OCI-LY7 (cell line): ENCODE measurements around the gene GGT5. TPM values are rescaled to one million over a fixed set of nuclear protein-coding genes. Genes with fewer than 3 reads are reported as not detected.
A peak's percentile ranks its signal among the peaks of the same experiment; 100 is the strongest.

Experiments used
- BruUV-seq: library from RNA; stranded (reverse); fragments of 400-500 nt; replicated peaks from 2 replicates; lab custom pipeline; 2021; lab: Mats Ljungman, UMichigan
- CTCF ChIA-PET: fragments of 300-600 bp; sonication (Branson Sonifier 250); formaldehyde crosslinking; loops from one replicate; lab custom pipeline; 2022; ENCODE audit warnings: antibody characterized with exemption; ENCODE audit not compliant: unreplicated experiment; lab: Charles Lee
- POLR2A ChIA-PET: fragments of 300-600 bp; sonication (Branson Sonifier 250); formaldehyde crosslinking; loops from one replicate; lab custom pipeline; 2022; ENCODE audit warnings: antibody characterized with exemption; lab: Charles Lee
- DNase-seq: peaks from one replicate; pipeline ENCODE4 v3.0.0-alpha.2; 2015; ENCODE audit warnings: low spot score
- H2AFZ ChIP-seq: fragments of 200-600 bp; sonication (generic), shearing (Covaris generic); 2 replicates; pipeline ENCODE4 v1.6.1; 2014; ENCODE audit warnings: mild to moderate bottlenecking, antibody characterized with exemption, low read length, moderate library complexity
- H3K27ac ChIP-seq: fragments of 200-600 bp; sonication (generic); 2 replicates; pipeline ENCODE4 v1.5.1; 2014; ENCODE audit warnings: mixed run types, low read depth, mild to moderate bottlenecking, moderate library complexity, low read length, inconsistent platforms; ENCODE audit not compliant: poor library complexity, severe bottlenecking
- H3K36me3 ChIP-seq: fragments of 200-600 bp; sonication (generic); 2 replicates; pipeline ENCODE4 v1.6.1; 2014; ENCODE audit warnings: mild to moderate bottlenecking, antibody characterized with exemption, low read length, moderate library complexity, mixed read lengths; ENCODE audit not compliant: insufficient read depth
- H3K4me1 ChIP-seq: fragments of 200-600 bp; sonication (generic); 2 replicates; pipeline ENCODE4 v1.5.1; 2014; ENCODE audit warnings: mild to moderate bottlenecking, low read length; ENCODE audit not compliant: insufficient read depth, poor library complexity, severe bottlenecking
- H3K4me2 ChIP-seq: fragments of 200-600 bp; sonication (generic); 2 replicates; pipeline ENCODE4 v1.6.1; 2014; ENCODE audit warnings: mild to moderate bottlenecking, low read length
- H3K4me3 ChIP-seq: fragments of 200-600 bp; sonication (generic); 2 replicates; pipeline ENCODE4 v1.5.1; 2014; ENCODE audit warnings: mild to moderate bottlenecking, low read depth, low read length; ENCODE audit not compliant: poor library complexity, severe bottlenecking
- H3K79me2 ChIP-seq: fragments of 200-600 bp; sonication (generic); 2 replicates; pipeline ENCODE4 v1.6.1; 2016; ENCODE audit warnings: low read depth, mild to moderate bottlenecking, low read length, moderate library complexity, mixed read lengths; ENCODE audit not compliant: insufficient read depth
- H3K9me2 ChIP-seq: fragments of 200-600 bp; sonication (generic); 2 replicates; pipeline ENCODE4 v1.6.1; 2016; ENCODE audit warnings: mild to moderate bottlenecking, low read length, mixed read lengths; ENCODE audit not compliant: insufficient read depth
- H3K9me3 ChIP-seq: fragments of 200-600 bp; sonication (generic); 2 replicates; pipeline ENCODE4 v1.6.1; 2014; ENCODE audit warnings: mild to moderate bottlenecking, mixed run types, low read length, mixed read lengths
- H4K20me1 ChIP-seq: fragments of 200-600 bp; sonication (generic); 2 replicates; pipeline ENCODE4 v1.6.1; 2014; ENCODE audit warnings: mild to moderate bottlenecking, antibody characterized with exemption, low read length, moderate library complexity, mixed read lengths; ENCODE audit not compliant: insufficient read depth
- EZH2phosphoT487 ChIP-seq: fragments of 200-600 bp; sonication (generic); IDR thresholded peaks from 2 replicates; pipeline ENCODE4 v1.6.1; 2018; ENCODE audit warnings: low read depth, borderline replicate concordance, mild to moderate bottlenecking, mixed run types, antibody characterized with exemption, low read length, moderate library complexity, mixed read lengths
- intact Hi-C: fragments of 100-400 bp; cut with micrococcal nuclease; formaldehyde crosslinking; loops from one replicate; pipeline ENCODE4 v1.10.0; 2022; ENCODE audit not compliant: unreplicated experiment
- total RNA-seq, 2 experiments: library from RNA; depleted of rRNA in 1 of 2; stranded (reverse); fragments of >200 nt in 1 of 2; shearing (Covaris generic) in 1 of 2; gene quantifications; 2 replicates each; pipeline ENCODE4 v1.2.3, GENCODE V29; 2014 to 2022
- TF ChIP-seq, protein P1 (sequence below): fragments of 200-600 bp; sonication (generic); conservative IDR thresholded peaks from 2 replicates; pipeline ENCODE4 v1.5.1; 2014; ENCODE audit warnings: mild to moderate bottlenecking, antibody characterized with exemption, low read length, moderate library complexity, mixed read lengths

GGT5 gene
- total RNA-seq, 2 experiments from 2014 or later = 0.06 TPM; not detected in 1

DNA sequence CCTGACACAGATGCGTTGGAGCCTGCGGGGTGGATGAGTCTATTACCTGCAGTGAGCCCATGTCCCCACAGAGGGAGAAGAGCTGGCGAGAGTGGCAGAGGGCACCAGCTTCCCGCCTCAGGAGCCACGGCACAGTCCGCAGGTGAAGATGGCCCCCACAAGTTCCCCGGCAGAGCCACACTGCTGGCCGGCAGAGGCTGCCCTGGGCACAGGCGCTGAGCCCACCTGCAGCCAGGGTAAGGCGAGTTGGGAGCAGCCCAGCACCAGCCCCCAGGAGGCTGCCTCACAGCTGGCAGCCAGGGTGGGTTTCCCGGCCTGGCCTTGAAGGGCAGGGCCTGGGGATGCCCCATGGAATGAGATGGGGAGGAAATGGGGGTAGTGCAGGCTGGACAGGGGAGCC, 68.8 kb downstream of the GGT5 start:
- intact Hi-C loops = loop anchor here (5.0 kb wide), 1 partner anchor 189 kb away; no protein-coding TSS in a partner anchor
- no TSS peak for BruUV-seq
- Histone ChIP-seq H3K4me3 (no peak overlapping the region), H4K20me1 (no peaks in the 10 kb centered on the region), H3K4me1 (no peaks in the 10 kb centered on the region), H2AFZ (no peak overlapping the region), H3K4me2 (no peak overlapping the region), H3K79me2 (no peaks in the 10 kb centered on the region), H3K9me3 (no peaks in the 10 kb centered on the region), H3K9me2 (no peaks in the 10 kb centered on the region), H3K36me3 (peaks cover 26% of the 10 kb centered on the region; the same call in 1 of the 2 replicates), H3K27ac (no peak overlapping the region)
- CTCF ChIA-PET = no interaction called here
- TF ChIP-seq EZH2phosphoT487 = no peak
- TF ChIP-seq, protein P1, sequence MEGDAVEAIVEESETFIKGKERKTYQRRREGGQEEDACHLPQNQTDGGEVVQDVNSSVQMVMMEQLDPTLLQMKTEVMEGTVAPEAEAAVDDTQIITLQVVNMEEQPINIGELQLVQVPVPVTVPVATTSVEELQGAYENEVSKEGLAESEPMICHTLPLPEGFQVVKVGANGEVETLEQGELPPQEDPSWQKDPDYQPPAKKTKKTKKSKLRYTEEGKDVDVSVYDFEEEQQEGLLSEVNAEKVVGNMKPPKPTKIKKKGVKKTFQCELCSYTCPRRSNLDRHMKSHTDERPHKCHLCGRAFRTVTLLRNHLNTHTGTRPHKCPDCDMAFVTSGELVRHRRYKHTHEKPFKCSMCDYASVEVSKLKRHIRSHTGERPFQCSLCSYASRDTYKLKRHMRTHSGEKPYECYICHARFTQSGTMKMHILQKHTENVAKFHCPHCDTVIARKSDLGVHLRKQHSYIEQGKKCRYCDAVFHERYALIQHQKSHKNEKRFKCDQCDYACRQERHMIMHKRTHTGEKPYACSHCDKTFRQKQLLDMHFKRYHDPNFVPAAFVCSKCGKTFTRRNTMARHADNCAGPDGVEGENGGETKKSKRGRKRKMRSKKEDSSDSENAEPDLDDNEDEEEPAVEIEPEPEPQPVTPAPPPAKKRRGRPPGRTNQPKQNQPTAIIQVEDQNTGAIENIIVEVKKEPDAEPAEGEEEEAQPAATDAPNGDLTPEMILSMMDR = no peak
- DNase-seq = no peak
- POLR2A ChIA-PET = no interaction called here

DNA sequence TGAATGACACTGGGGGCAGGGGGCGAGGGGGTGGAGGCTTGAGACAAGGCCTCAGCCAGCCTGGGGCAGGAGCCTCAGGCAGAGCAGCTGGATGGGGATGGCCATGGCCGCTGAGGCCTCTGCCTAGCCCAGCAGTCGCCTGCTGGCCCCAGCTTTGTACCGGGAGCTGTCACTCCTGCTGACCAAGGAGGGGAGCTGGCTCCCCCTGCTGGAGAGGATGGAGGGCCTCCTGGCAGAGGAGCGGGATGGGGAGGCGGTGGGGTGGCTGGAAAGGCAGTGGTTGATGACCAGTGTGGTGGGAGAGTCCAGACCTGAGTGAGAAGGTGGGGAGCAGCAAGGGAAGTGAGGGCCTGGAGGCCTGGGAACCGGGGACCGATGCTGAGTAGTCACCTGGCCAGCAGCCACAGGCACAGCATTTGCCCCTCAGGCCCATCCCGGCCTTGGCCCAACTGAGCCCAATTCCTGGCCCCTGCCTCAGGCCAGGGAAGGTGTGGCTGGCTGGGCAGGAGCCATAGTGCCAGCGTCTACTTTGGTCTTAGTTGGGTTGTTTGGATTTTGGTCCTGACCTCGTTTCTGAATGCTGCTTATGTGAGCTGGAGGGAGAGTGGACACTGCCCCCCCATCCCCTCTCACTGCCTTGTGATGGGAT, 69.6 kb downstream of the GGT5 start:
- H3K36me3 ChIP-seq = peaks cover 26% of the 10 kb centered on the region; the same call in 1 of the 2 replicates
- H3K79me2 ChIP-seq = no peaks in the 10 kb centered on the region
- no peak overlapping the region for H3K4me2 ChIP-seq
- H3K27ac ChIP-seq = no peak overlapping the region
- ChIA-PET CTCF (interaction anchor here (0.9 kb wide), 1 partner anchor 19 kb away, joined by 3 read pairs; no protein-coding TSS in a partner anchor), POLR2A (no interaction called here)
- intact Hi-C loops = loop anchor here (1.0 to 5.0 kb wide), 2 partner anchors 68 to 188 kb away; no protein-coding TSS in a partner anchor
- H3K4me3 ChIP-seq = no peak overlapping the region
- no peak overlapping the region for H2AFZ ChIP-seq
- no peaks in the 10 kb centered on the region for H4K20me1 ChIP-seq
- H3K9me2 ChIP-seq = no peaks in the 10 kb centered on the region
- no TSS peak for BruUV-seq
- no peaks in the 10 kb centered on the region for H3K4me1 ChIP-seq
- TF ChIP-seq, protein P1 = peak; percentile 86
- no peak for TF ChIP-seq EZH2phosphoT487
- no peaks in the 10 kb centered on the region for H3K9me3 ChIP-seq
- peak; percentile 69 for DNase-seq

DNA sequence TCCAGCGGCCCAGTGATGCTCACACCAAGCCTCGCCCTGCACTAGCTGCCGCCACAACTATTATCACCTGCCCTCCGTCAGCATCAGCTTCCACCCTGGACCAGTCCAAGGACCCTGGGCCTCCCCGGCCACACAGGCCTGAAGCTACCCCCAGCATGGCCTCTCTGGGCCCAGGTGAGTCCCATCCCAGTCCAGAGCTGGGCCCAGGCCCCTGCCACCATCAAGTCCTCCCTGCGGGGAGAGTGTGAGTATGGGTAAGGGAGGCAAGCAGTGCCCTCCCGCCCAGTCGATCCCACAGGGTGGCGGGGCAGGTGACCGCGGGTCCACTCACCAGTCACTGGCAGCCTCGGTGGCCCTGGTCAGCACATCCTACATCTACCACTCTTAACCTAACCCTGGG, 73.1 kb downstream of the GGT5 start:
- BruUV-seq = no TSS peak
- H3K4me2 ChIP-seq = no peak overlapping the region
- no peaks in the 10 kb centered on the region for H3K9me2 ChIP-seq
- H4K20me1 ChIP-seq = no peaks in the 10 kb centered on the region
- no peaks in the 10 kb centered on the region for H3K79me2 ChIP-seq
- TF ChIP-seq EZH2phosphoT487 = no peak
- TF ChIP-seq, protein P1 = no peak
- no peak overlapping the region for H2AFZ ChIP-seq
- H3K4me1 ChIP-seq = no peaks in the 10 kb centered on the region
- ChIA-PET CTCF (no interaction called here), POLR2A (no interaction called here)
- intact Hi-C loops = no loop called here
- no peaks in the 10 kb centered on the region for H3K9me3 ChIP-seq
- DNase-seq = no peak
- no peak overlapping the region for H3K27ac ChIP-seq
- H3K36me3 ChIP-seq = peaks cover 37% of the 10 kb centered on the region; the same call in 1 of the 2 replicates
- H3K4me3 ChIP-seq = no peak overlapping the region
